ENCODE results near the gene UBTD1. TPM values are rescaled to one million over a fixed set of nuclear protein-coding genes. Genes with fewer than 3 reads are reported as not detected.

The UBTD1 gene
- polyA plus RNA-seq, 1 donor (not counting 4 experiments of a cell fraction or from before 2014, with no cell fraction given) = 12.0 TPM

- Histone ChIP-seq H3K27me3 (ENCODE audit: control insufficient read depth, extremely low read depth, insufficient read depth, low read length) (no peaks in the 10 kb centered on the region), H3K27ac (ENCODE audit: control insufficient read depth, insufficient read depth, low read length) (no peak overlapping the region), H3K36me3 (ENCODE audit: control insufficient read depth in 2 of 2, extremely low read depth in 1 of 2, insufficient read depth in 2 of 2, low read length in 2 of 2) (no peaks in the 10 kb centered on the region), H3K9me3 (ENCODE audit: control insufficient read depth, low read depth, low read length) (no peaks in the 10 kb centered on the region), H3K4me3 (ENCODE audit: control insufficient read depth in 2 of 3, extremely low read depth in 1 of 3, insufficient read depth in 2 of 3, low read depth in 1 of 3, low read length in 3 of 3) (no peak overlapping the region), H4K20me1 (ENCODE audit: control insufficient read depth, extremely low read depth, insufficient read depth, low read length) (no peaks in the 10 kb centered on the region), H3K4me1 (ENCODE audit: control insufficient read depth, extremely low read depth, insufficient read depth, low read length) (peaks cover 18% of the 10 kb centered on the region), H3K79me2 (ENCODE audit: control insufficient read depth, insufficient read depth, low read length) (no peaks in the 10 kb centered on the region), H3K9ac (ENCODE audit: control insufficient read depth, extremely low read depth, insufficient read depth, low read length) (no peak overlapping the region), H3K9me1 (ENCODE audit: control insufficient read depth, extremely low read depth, insufficient read depth, low read length) (no peaks in the 10 kb centered on the region), H2AFZ (ENCODE audit: control insufficient read depth, low read length) (no peak overlapping the region), H3K4me2 (ENCODE audit: control insufficient read depth, extremely low read depth, insufficient read depth, low read depth, low read length) (no peak overlapping the region)
- dilution Hi-C loops (cut with MboI; ENCODE audit: extremely low pct_ligation_motif_present, low sequenced_read_pairs) = no loop called here
- FAIRE-seq (no peak), DNase-seq (ENCODE audit: low read depth, low spot score) (no peak)
- no peak for TF ChIP-seq CTCF (optimal IDR thresholded peaks at IDR 0.05 in 1 of 3, IDR thresholded peaks at IDR 0.05 in 1 of 3, conservative IDR thresholded peaks at IDR 0.05 in 1 of 3; ENCODE audit: extremely low read depth in 1 of 3, insufficient read depth in 2 of 3, low read length in 3 of 3)
- no peak for TF ChIP-seq EZH2 (IDR thresholded peaks at IDR 0.05; ENCODE audit: low read length)
These were observed 100.5 kb downstream of the UBTD1 start for GRCh38 chr10:97599272-97599619.

- Histone ChIP-seq H3K36me3 (ENCODE audit: control insufficient read depth in 2 of 2, extremely low read depth in 1 of 2, insufficient read depth in 2 of 2, low read length in 2 of 2) (no peaks in the 10 kb centered on the region), H3K4me2 (ENCODE audit: control insufficient read depth, extremely low read depth, insufficient read depth, low read depth, low read length) (no peak overlapping the region), H3K27ac (ENCODE audit: control insufficient read depth, insufficient read depth, low read length) (no peak overlapping the region), H4K20me1 (ENCODE audit: control insufficient read depth, extremely low read depth, insufficient read depth, low read length) (no peaks in the 10 kb centered on the region), H3K9me3 (ENCODE audit: control insufficient read depth, low read depth, low read length) (no peaks in the 10 kb centered on the region), H3K9ac (ENCODE audit: control insufficient read depth, extremely low read depth, insufficient read depth, low read length) (no peak overlapping the region), H3K9me1 (ENCODE audit: control insufficient read depth, extremely low read depth, insufficient read depth, low read length) (no peaks in the 10 kb centered on the region), H3K4me3 (ENCODE audit: control insufficient read depth in 2 of 3, extremely low read depth in 1 of 3, insufficient read depth in 2 of 3, low read depth in 1 of 3, low read length in 3 of 3) (no peak overlapping the region), H2AFZ (ENCODE audit: control insufficient read depth, low read length) (no peak overlapping the region), H3K79me2 (ENCODE audit: control insufficient read depth, insufficient read depth, low read length) (no peaks in the 10 kb centered on the region), H3K27me3 (ENCODE audit: control insufficient read depth, extremely low read depth, insufficient read depth, low read length) (no peaks in the 10 kb centered on the region), H3K4me1 (ENCODE audit: control insufficient read depth, extremely low read depth, insufficient read depth, low read length) (peaks cover 17% of the 10 kb centered on the region)
- dilution Hi-C loops (cut with MboI; ENCODE audit: extremely low pct_ligation_motif_present, low sequenced_read_pairs) = no loop called here
- no peak for TF ChIP-seq CTCF (optimal IDR thresholded peaks at IDR 0.05 in 1 of 3, IDR thresholded peaks at IDR 0.05 in 1 of 3, conservative IDR thresholded peaks at IDR 0.05 in 1 of 3; ENCODE audit: extremely low read depth in 1 of 3, insufficient read depth in 2 of 3, low read length in 3 of 3)
- TF ChIP-seq EZH2 (IDR thresholded peaks at IDR 0.05; ENCODE audit: low read length) = no peak
- no peak for FAIRE-seq
- no peak for DNase-seq (ENCODE audit: low read depth, low spot score)
These were observed 101.9 kb downstream of the UBTD1 start for GRCh38 chr10:97600616-97601015.

Measured in keratinocyte (primary cell).